Upper lobe of left lung (tissue), 4 donors: ENCODE measurements around the gene RAP1B.

Experiments
- CTCF ChIP-seq, 6 experiments: fragments of 450-650 bp in 4 of 6; fragments of 200-600 bp in 2 of 6; sonication (generic) in 2 of 6; IDR thresholded peaks; one replicate each; pipeline ENCODE4 v1.5.1; 2016 to 2019; ENCODE audit warnings: antibody characterized with exemption in 6 of 6
- EP300 ChIP-seq, 4 donors: sonication (generic); formaldehyde crosslinking; IDR thresholded peaks; one replicate each; pipeline ENCODE4 v1.5.1; 2017; ENCODE audit warnings: antibody characterized with exemption in 4 of 4, control low read depth in 2 of 4
- POLR2A ChIP-seq, 4 donors: fragments of 450-650 bp; IDR thresholded peaks; one replicate each; pipeline ENCODE4 v1.5.1; 2016 to 2017; ENCODE audit warnings: antibody characterized with exemption in 4 of 4, mild to moderate bottlenecking in 2 of 4
- POLR2AphosphoS5 ChIP-seq, 2 donors: sonication (generic); formaldehyde crosslinking; IDR thresholded peaks; one replicate each; pipeline ENCODE4 v1.5.1; 2017; ENCODE audit warnings: antibody characterized with exemption in 2 of 2

DNA sequence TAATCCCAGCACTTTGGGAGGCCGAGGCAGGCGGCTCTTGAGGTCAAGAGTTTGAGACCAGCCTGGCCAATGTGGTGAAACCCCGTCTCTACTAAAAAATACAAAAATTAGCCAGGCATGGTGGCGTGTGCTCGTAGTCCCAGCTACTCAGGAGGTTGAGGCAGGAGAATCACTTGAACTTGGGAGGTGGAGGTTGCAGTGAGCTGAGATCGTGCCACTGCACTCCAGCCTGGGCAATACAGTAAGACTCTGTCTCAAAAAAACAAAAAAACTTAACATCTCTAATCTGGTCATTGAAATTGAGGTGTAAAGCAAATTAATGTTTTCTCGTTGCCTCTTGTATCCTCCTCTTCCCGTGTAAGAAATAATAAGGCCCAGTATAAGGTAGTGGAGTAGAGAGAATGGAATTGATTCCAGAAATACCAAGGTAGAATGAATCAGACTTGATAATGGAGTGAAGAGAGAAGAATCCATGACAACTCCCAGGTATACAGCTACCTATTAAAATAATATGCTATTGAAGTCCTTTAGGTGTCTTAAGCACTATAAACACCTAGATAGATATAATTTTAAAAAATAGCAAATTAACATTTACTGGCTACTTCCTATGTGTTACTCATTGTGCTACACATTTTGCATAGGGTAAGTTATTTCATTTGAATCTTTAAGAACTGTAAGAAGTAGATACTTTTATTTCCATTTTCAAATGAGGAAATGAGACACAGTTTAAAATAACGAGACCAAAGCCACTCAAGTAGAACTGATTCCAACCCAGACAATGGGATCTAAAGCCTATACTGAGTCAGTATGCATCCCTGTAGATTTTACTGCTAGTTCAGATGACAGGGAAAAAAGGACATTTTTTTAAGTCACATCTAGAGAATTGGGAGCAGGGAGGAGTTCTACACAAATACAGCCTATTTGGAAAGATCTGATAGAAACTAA is 23.2 kb downstream of the RAP1B start:
- TF ChIP-seq CTCF (IDR thresholded peaks at IDR 0.05) (no peak), POLR2AphosphoS5 (IDR thresholded peaks at IDR 0.05) (no peak), EP300 (IDR thresholded peaks at IDR 0.05) (no peak), POLR2A (IDR thresholded peaks at IDR 0.05) (no peak)
